ENCODE results near the gene CRYBA2. TPM values are rescaled to one million over a fixed set of nuclear protein-coding genes. Genes with fewer than 3 reads are reported as not detected.

CRYBA2 gene
- total RNA-seq, 5 donors from 2014 or later (not counting 1 experiment from before 2014, with no cell fraction given): not detected

GRCh38 chr2:219010873-219011272, 17.7 kb upstream of the CRYBA2 start:
- no peaks in the 10 kb centered on the region for H3K4me1 ChIP-seq (ENCODE audit: control insufficient read depth in 1 of 2, extremely low read depth in 1 of 2, insufficient read depth in 2 of 2, low read length in 2 of 2)
- Mint-ChIP-seq H3K36me3 (no peaks in the 10 kb centered on the region), H3K9me3 (no peaks in the 10 kb centered on the region), H3K27ac (no peak overlapping the region), H3K27me3 (peaks cover 37 to 57% of the 10 kb centered on the region in 2 donors), H3K4me1 (no peaks in the 10 kb centered on the region), H3K4me3 (no peak overlapping the region)
- H3K36me3 ChIP-seq (ENCODE audit: control insufficient read depth in 2 of 2, extremely low read depth in 1 of 2, insufficient read depth in 1 of 2, low read length in 1 of 2): no peaks in the 10 kb centered on the region
- H3K4me3 ChIP-seq (ENCODE audit: control insufficient read depth in 1 of 2, extremely low read depth in 1 of 2, low read length in 1 of 2): no peak overlapping the region
- no peaks in the 10 kb centered on the region for H3K9me3 ChIP-seq
- ChIA-PET POLR2A (interaction anchor here in 1 of 2 donors (0.7 kb wide), 1 partner anchor 177 kb away, joined by 7 read pairs; no protein-coding TSS in a partner anchor), CTCF (interaction anchor here (0.6 to 1.6 kb wide), 5 partner anchors 46 to 288 kb away, joined by 3 to 8 read pairs (median 5); no protein-coding TSS in a partner anchor)
- ATAC-seq (replicated peaks in 1 of 4) (no peak), DNase-seq (no peak)
- H3K27me3 ChIP-seq (replicated peaks in 1 of 2; ENCODE audit: control insufficient read depth in 2 of 2, extremely low read depth in 1 of 2, insufficient read depth in 2 of 2, low read length in 1 of 2): peaks cover 2 to 66% of the 10 kb centered on the region in 2 experiments
- 80% methylated on average over 2 of the region's 5 CpGs for WGBS (ENCODE audit: insufficient coverage)
- no peak overlapping the region for H3K27ac ChIP-seq (ENCODE audit: low read length)

- H3K36me3 ChIP-seq (ENCODE audit: control insufficient read depth in 2 of 2, extremely low read depth in 1 of 2, insufficient read depth in 1 of 2, low read length in 1 of 2): no peaks in the 10 kb centered on the region
- ATAC-seq (replicated peaks in 1 of 4) (peak in 3 of 4 experiments; percentile 46 to 64 (median 61)), DNase-seq (peak in 2 of 35 experiments; percentile 26 to 38)
- Mint-ChIP-seq H3K9me3 (no peaks in the 10 kb centered on the region), H3K4me1 (no peaks in the 10 kb centered on the region), H3K36me3 (no peaks in the 10 kb centered on the region), H3K27ac (no peak overlapping the region), H3K27me3 (peaks cover 43 to 63% of the 10 kb centered on the region in 2 donors), H3K4me3 (no peak overlapping the region)
- CTCF ChIA-PET: interaction anchor here (0.5 to 1.6 kb wide), 9 partner anchors 9 to 288 kb away, joined by 3 to 8 read pairs (median 4); no protein-coding TSS in a partner anchor
- no peak overlapping the region for H3K4me3 ChIP-seq (ENCODE audit: control insufficient read depth in 1 of 2, extremely low read depth in 1 of 2, low read length in 1 of 2)
- POLR2A ChIA-PET: interaction anchor here in 1 of 2 donors (0.7 kb wide), 1 partner anchor 178 kb away, joined by 7 read pairs; no protein-coding TSS in a partner anchor
- no peak overlapping the region for H3K27ac ChIP-seq (ENCODE audit: low read length)
- H3K4me1 ChIP-seq (ENCODE audit: control insufficient read depth in 1 of 2, extremely low read depth in 1 of 2, insufficient read depth in 2 of 2, low read length in 2 of 2): no peaks in the 10 kb centered on the region
- H3K27me3 ChIP-seq (replicated peaks in 1 of 2; ENCODE audit: control insufficient read depth in 2 of 2, extremely low read depth in 1 of 2, insufficient read depth in 2 of 2, low read length in 1 of 2): peaks cover 3 to 73% of the 10 kb centered on the region in 2 experiments
- WGBS (ENCODE audit: insufficient coverage): no CpG with 5 or more reads among the region's 6 CpGs
- H3K9me3 ChIP-seq: no peaks in the 10 kb centered on the region
These were observed 17.0 kb upstream of the CRYBA2 start for GRCh38 chr2:219010162-219010756.

GRCh38 chr2:219009294-219009693, 16.1 kb upstream of the CRYBA2 start:
- ChIA-PET CTCF (interaction anchor here in 1 of 2 donors (0.5 kb wide), 1 partner anchor 1322 kb away, joined by 15 read pairs; no protein-coding TSS in a partner anchor), POLR2A (no interaction called here)
- H3K36me3 Mint-ChIP-seq: no peaks in the 10 kb centered on the region
- no peak overlapping the region for H3K4me3 ChIP-seq (ENCODE audit: control insufficient read depth in 1 of 2, extremely low read depth in 1 of 2, low read length in 1 of 2)
- no CpG with 5 or more reads among the region's 2 CpGs for WGBS (ENCODE audit: insufficient coverage)
- H3K27me3 Mint-ChIP-seq: peaks cover 42 to 66% of the 10 kb centered on the region in 2 donors
- peaks cover 6 to 76% of the 10 kb centered on the region in 2 experiments for H3K27me3 ChIP-seq (replicated peaks in 1 of 2; ENCODE audit: control insufficient read depth in 2 of 2, extremely low read depth in 1 of 2, insufficient read depth in 2 of 2, low read length in 1 of 2)
- H3K4me1 ChIP-seq (ENCODE audit: control insufficient read depth in 1 of 2, extremely low read depth in 1 of 2, insufficient read depth in 2 of 2, low read length in 2 of 2): no peaks in the 10 kb centered on the region
- no peaks in the 10 kb centered on the region for H3K9me3 ChIP-seq
- no peaks in the 10 kb centered on the region for H3K9me3 Mint-ChIP-seq
- no peak overlapping the region for H3K4me3 Mint-ChIP-seq
- DNase-seq (no peak), ATAC-seq (replicated peaks in 1 of 4) (no peak)
- H3K4me1 Mint-ChIP-seq: peaks cover 0 to 2% (median 0%) of the 10 kb centered on the region in 3 donors
- no peak overlapping the region for H3K27ac ChIP-seq (ENCODE audit: low read length)
- H3K36me3 ChIP-seq (ENCODE audit: control insufficient read depth in 2 of 2, extremely low read depth in 1 of 2, insufficient read depth in 1 of 2, low read length in 1 of 2): no peaks in the 10 kb centered on the region
- no peak overlapping the region for H3K27ac Mint-ChIP-seq

GRCh38 chr2:219003979-219004378, 10.8 kb upstream of the CRYBA2 start:
- Mint-ChIP-seq H3K4me3 (peak overlapping the region in 2 of 3 donors; percentile 2 to 72), H3K4me1 (peaks cover 10 to 22% (median 18%) of the 10 kb centered on the region in 3 donors), H3K36me3 (no peaks in the 10 kb centered on the region), H3K27ac (no peak overlapping the region), H3K27me3 (peaks cover 49 to 71% of the 10 kb centered on the region in 2 donors), H3K9me3 (no peaks in the 10 kb centered on the region)
- no peaks in the 10 kb centered on the region for H3K36me3 ChIP-seq (ENCODE audit: control insufficient read depth in 2 of 2, extremely low read depth in 1 of 2, insufficient read depth in 1 of 2, low read length in 1 of 2)
- 100% methylated on average over 2 of the region's 3 CpGs for WGBS (ENCODE audit: insufficient coverage)
- no peak overlapping the region for H3K27ac ChIP-seq (ENCODE audit: low read length)
- H3K27me3 ChIP-seq (replicated peaks in 1 of 2; ENCODE audit: control insufficient read depth in 2 of 2, extremely low read depth in 1 of 2, insufficient read depth in 2 of 2, low read length in 1 of 2): peaks cover 9 to 94% of the 10 kb centered on the region in 2 experiments
- no peak overlapping the region for H3K4me3 ChIP-seq (ENCODE audit: control insufficient read depth in 1 of 2, extremely low read depth in 1 of 2, low read length in 1 of 2)
- H3K4me1 ChIP-seq (ENCODE audit: control insufficient read depth in 1 of 2, extremely low read depth in 1 of 2, insufficient read depth in 2 of 2, low read length in 2 of 2): peaks cover 3 to 30% of the 10 kb centered on the region in 2 experiments
- ChIA-PET CTCF (interaction anchor here in 1 of 2 donors (0.9 kb wide), 1 partner anchor 10 kb away, joined by 3 read pairs; no protein-coding TSS in a partner anchor), POLR2A (no interaction called here)
- ATAC-seq (replicated peaks in 1 of 4): no peak
- no peaks in the 10 kb centered on the region for H3K9me3 ChIP-seq
- no peak for DNase-seq

- DNase-seq (no peak), ATAC-seq (replicated peaks in 1 of 4) (no peak)
- Mint-ChIP-seq H3K9me3 (no peaks in the 10 kb centered on the region), H3K4me3 (peak overlapping the region; percentile 2 to 72 (median 11)), H3K27ac (no peak overlapping the region), H3K27me3 (peaks cover 54 to 72% of the 10 kb centered on the region in 2 donors), H3K36me3 (no peaks in the 10 kb centered on the region), H3K4me1 (peaks cover 10 to 22% (median 18%) of the 10 kb centered on the region in 3 donors)
- 4% methylated on average over 15 of the region's 20 CpGs for WGBS (ENCODE audit: insufficient coverage)
- H3K9me3 ChIP-seq: no peaks in the 10 kb centered on the region
- no peaks in the 10 kb centered on the region for H3K36me3 ChIP-seq (ENCODE audit: control insufficient read depth in 2 of 2, extremely low read depth in 1 of 2, insufficient read depth in 1 of 2, low read length in 1 of 2)
- H3K4me1 ChIP-seq (ENCODE audit: control insufficient read depth in 1 of 2, extremely low read depth in 1 of 2, insufficient read depth in 2 of 2, low read length in 2 of 2): peaks cover 3 to 30% of the 10 kb centered on the region in 2 experiments
- ChIA-PET POLR2A (no interaction called here), CTCF (interaction anchor here in 1 of 2 donors (0.9 kb wide), 1 partner anchor 9 kb away, joined by 3 read pairs; no protein-coding TSS in a partner anchor)
- H3K4me3 ChIP-seq (ENCODE audit: control insufficient read depth in 1 of 2, extremely low read depth in 1 of 2, low read length in 1 of 2): no peak overlapping the region
- H3K27ac ChIP-seq (ENCODE audit: low read length): no peak overlapping the region
- peaks cover 9 to 93% of the 10 kb centered on the region in 2 experiments for H3K27me3 ChIP-seq (replicated peaks in 1 of 2; ENCODE audit: control insufficient read depth in 2 of 2, extremely low read depth in 1 of 2, insufficient read depth in 2 of 2, low read length in 1 of 2)
These were observed 10.0 kb upstream of the CRYBA2 start for GRCh38 chr2:219003267-219003634.

GRCh38 chr2:219002395-219003266, 9.4 kb upstream of the CRYBA2 start:
- ChIA-PET POLR2A (no interaction called here), CTCF (interaction anchor here (0.6 to 1.4 kb wide), 3 partner anchors 21 to 452 kb away, joined by 3 read pairs; no protein-coding TSS in a partner anchor)
- H3K4me3 Mint-ChIP-seq: peak overlapping the region; percentile 58 to 72 (median 65)
- peak; percentile 31 to 72 (median 44) for ATAC-seq (replicated peaks in 1 of 4)
- WGBS (ENCODE audit: insufficient coverage): 5% methylated on average over 65 of the region's 72 CpGs
- H3K36me3 Mint-ChIP-seq: no peaks in the 10 kb centered on the region
- no peaks in the 10 kb centered on the region for H3K9me3 ChIP-seq
- peak overlapping the region; percentile 12 to 41 for H3K4me3 ChIP-seq (ENCODE audit: control insufficient read depth in 1 of 2, extremely low read depth in 1 of 2, low read length in 1 of 2)
- H3K27ac ChIP-seq (ENCODE audit: low read length): no peak overlapping the region
- peaks cover 9 to 94% of the 10 kb centered on the region in 2 experiments for H3K27me3 ChIP-seq (replicated peaks in 1 of 2; ENCODE audit: control insufficient read depth in 2 of 2, extremely low read depth in 1 of 2, insufficient read depth in 2 of 2, low read length in 1 of 2)
- H3K27ac Mint-ChIP-seq: no peak overlapping the region
- H3K27me3 Mint-ChIP-seq: peaks cover 56 to 74% of the 10 kb centered on the region in 2 donors
- H3K36me3 ChIP-seq (ENCODE audit: control insufficient read depth in 2 of 2, extremely low read depth in 1 of 2, insufficient read depth in 1 of 2, low read length in 1 of 2): no peaks in the 10 kb centered on the region
- no peaks in the 10 kb centered on the region for H3K9me3 Mint-ChIP-seq
- peaks cover 3 to 30% of the 10 kb centered on the region in 2 experiments for H3K4me1 ChIP-seq (ENCODE audit: control insufficient read depth in 1 of 2, extremely low read depth in 1 of 2, insufficient read depth in 2 of 2, low read length in 2 of 2)
- peak in 27 of 35 experiments; percentile 21 to 61 (median 35) for DNase-seq
- H3K4me1 Mint-ChIP-seq: peaks cover 10 to 22% (median 18%) of the 10 kb centered on the region in 3 donors
